Stomach (tissue), 9 donors: Measurements from ENCODE around the gene NSFL1C. TPM values are rescaled to one million over a fixed set of nuclear protein-coding genes. Genes with fewer than 3 reads are reported as not detected.
A peak's percentile ranks its signal among the peaks of the same experiment; 100 is the strongest.

Source experiments
- DNase-seq, 2 donors: peaks; one replicate each; pipeline versions ENCODE4 v3.0.0 to v3.0.0-alpha.2; 2013 to 2019
- H3K27ac ChIP-seq, 5 donors: fragments of 200-600 bp in 4 of 5; sonication (generic) in 4 of 5; one replicate each; pipeline ENCODE4 v1.5.1; 2013 to 2019; ENCODE audit warnings: mild to moderate bottlenecking in 1 of 5, moderate library complexity in 1 of 5
- H3K27me3 ChIP-seq, 3 donors: fragments of 200-600 bp; sonication (generic); one replicate each; pipeline ENCODE4 v1.5.1; 2017 to 2019; ENCODE audit warnings: mixed run types in 1 of 3
- H3K36me3 ChIP-seq, 4 donors: fragments of 200-600 bp; sonication (generic); 1 replicate in 3 of 4; 2 replicates in 1 of 4; pipeline ENCODE4 v1.5.1; 2016 to 2019
- H3K4me1 ChIP-seq, 4 donors: fragments of 200-600 bp; sonication (generic); one replicate each; pipeline ENCODE4 v1.5.1; 2016 to 2019
- H3K4me3 ChIP-seq, 4 donors: fragments of 200-600 bp; sonication (generic) in 3 of 4; one replicate each; pipeline ENCODE4 v1.5.1; 2016 to 2019; ENCODE audit warnings: mild to moderate bottlenecking in 1 of 4
- H3K9me3 ChIP-seq, 4 donors: fragments of 200-600 bp; sonication (generic); one replicate each; pipeline ENCODE4 v1.5.1; 2016 to 2019
- CTCF ChIP-seq, 7 experiments: fragments of 450-650 bp in 4 of 7; fragments of 200-600 bp in 3 of 7; sonication (generic) in 3 of 7; IDR thresholded peaks; one replicate each; pipeline ENCODE4 v1.5.1; 2016 to 2019; ENCODE audit warnings: antibody characterized with exemption in 7 of 7, control low read depth in 2 of 7, mild to moderate bottlenecking in 1 of 7
- EP300 ChIP-seq: sonication (generic); formaldehyde crosslinking; IDR thresholded peaks from one replicate; pipeline ENCODE4 v1.6.1; 2017; ENCODE audit warnings: antibody characterized with exemption
- POLR2A ChIP-seq, 4 donors: fragments of 450-650 bp; IDR thresholded peaks; one replicate each; pipeline ENCODE4 v1.6.1; 2016; ENCODE audit warnings: antibody characterized with exemption in 4 of 4, control low read depth in 2 of 4, mild to moderate bottlenecking in 1 of 4, moderate library complexity in 1 of 4
- POLR2AphosphoS5 ChIP-seq, 3 donors: sonication (generic); formaldehyde crosslinking; IDR thresholded peaks; one replicate each; pipeline ENCODE4 v1.6.1; 2016; ENCODE audit warnings: antibody characterized with exemption in 3 of 3
- WGBS, 5 donors: extraction: QIAGEN DNeasy Blood & Tissue Kit in 3 of 5; methylation state at CpG; one replicate each; pipeline versions ENCODE4 v1.1.5 to v1.1.7; 2013 to 2018; 5-methylcytosine and 5-hydroxymethylcytosine counted together
- intact Hi-C: fragments of 100-400 bp; cut with DNase I; formaldehyde crosslinking; loops from one replicate; pipeline ENCODE4 v1.15.1; 2023; ENCODE audit warnings: low total_unique reads
- polyA plus RNA-seq, 3 donors: library from polyadenylated mRNA; stranded (reverse); fragments of 200-250 nt; gene quantifications; one replicate each; pipeline ENCODE4 v1.2.3, GENCODE V29; 2013
- total RNA-seq, 5 donors: library from RNA; depleted of rRNA; stranded (reverse); fragments of >200 nt; gene quantifications; one replicate each; pipeline versions ENCODE4 v1.1.0 to v1.2.3, GENCODE V29; 2014 to 2016
- donor health status: healthy with polysubstance abuse.
- donor health status: Bipolar disorder and iron deficiency.
- donor health status: healthy.

Gene NSFL1C
- total and polyA plus RNA-seq, 8 donors = 13.4 to 83.4 (median 42.1) TPM

DNA sequence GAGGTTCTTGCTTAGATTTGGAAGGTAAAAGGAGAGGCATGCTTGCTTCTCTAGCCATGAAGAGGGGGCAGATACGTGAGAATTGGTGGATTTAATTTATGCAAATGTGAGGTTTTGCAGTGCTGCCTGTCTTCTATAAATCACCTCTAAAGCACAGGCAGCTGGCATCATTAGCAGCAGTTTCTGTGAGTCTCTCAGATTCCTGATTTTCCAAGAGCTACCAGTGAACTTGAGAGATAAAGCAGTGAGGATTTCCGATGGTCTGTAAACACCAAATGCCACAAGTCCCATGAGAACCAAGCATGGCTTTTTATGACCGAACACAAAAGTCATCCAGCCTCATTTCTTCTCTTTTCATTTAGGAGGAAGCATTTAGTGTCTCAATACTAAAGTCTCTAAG lies 27.8 kb upstream of the NSFL1C start:
- no peaks in the 10 kb centered on the region for H3K36me3 ChIP-seq
- no peak overlapping the region for H3K4me3 ChIP-seq
- H3K9me3 ChIP-seq = no peaks in the 10 kb centered on the region
- H3K4me1 ChIP-seq = peaks cover 0 to 8% (median 0%) of the 10 kb centered on the region in 4 donors
- TF ChIP-seq CTCF (IDR thresholded peaks at IDR 0.05) (no peak), POLR2A (IDR thresholded peaks at IDR 0.05) (no peak), POLR2AphosphoS5 (IDR thresholded peaks at IDR 0.05) (no peak)
- DNase-seq = no peak
- no peak overlapping the region for H3K27ac ChIP-seq
- intact Hi-C loops = no loop called here
- 22 to 41% (median 38%) methylated on average over 3 of the region's 3 CpGs for WGBS, 5 donors
- H3K27me3 ChIP-seq = peaks cover 0 to 9% (median 0%) of the 10 kb centered on the region in 3 donors

GRCh38 chr20:1493536-1493935 lies 26.9 kb upstream of the NSFL1C start:
- H3K9me3 ChIP-seq = no peaks in the 10 kb centered on the region
- TF ChIP-seq POLR2AphosphoS5 (IDR thresholded peaks at IDR 0.05) (no peak), POLR2A (IDR thresholded peaks at IDR 0.05) (no peak), EP300 (no peak), CTCF (IDR thresholded peaks at IDR 0.05) (no peak)
- 71 to 88% (median 78%) methylated on average over 1 of the region's 1 CpG for WGBS, 5 donors
- DNase-seq = no peak
- H3K4me1 ChIP-seq = peaks cover 0 to 8% (median 0%) of the 10 kb centered on the region in 4 donors
- H3K36me3 ChIP-seq = no peaks in the 10 kb centered on the region
- intact Hi-C loops = no loop called here
- peaks cover 0 to 5% (median 0%) of the 10 kb centered on the region in 3 donors for H3K27me3 ChIP-seq
- H3K4me3 ChIP-seq = no peak overlapping the region
- H3K27ac ChIP-seq = no peak overlapping the region

- WGBS, 5 donors = 46 to 53% (median 51%) methylated on average over 2 of the region's 2 CpGs
- intact Hi-C loops = no loop called here
- Histone ChIP-seq H3K27ac (peak overlapping the region in 3 of 5 donors; percentile 9 to 80 (median 77)), H3K4me1 (peaks cover 0 to 8% (median 0%) of the 10 kb centered on the region in 4 donors), H3K36me3 (no peaks in the 10 kb centered on the region), H3K9me3 (no peaks in the 10 kb centered on the region), H3K27me3 (peaks cover 0 to 5% (median 0%) of the 10 kb centered on the region in 3 donors), H3K4me3 (no peak overlapping the region)
- TF ChIP-seq POLR2A (IDR thresholded peaks at IDR 0.05) (no peak), POLR2AphosphoS5 (IDR thresholded peaks at IDR 0.05) (no peak), CTCF (IDR thresholded peaks at IDR 0.05) (no peak), EP300 (no peak)
- no peak for DNase-seq
Measured at GRCh38 chr20:1491860-1492642, 25.4 kb upstream of the NSFL1C start.

- peak within 1 kb of the TSS in 4 of 5 donors; percentile 25 to 80 (median 70) for H3K27ac ChIP-seq
- no peak for TF ChIP-seq POLR2A (IDR thresholded peaks at IDR 0.05)
- TF ChIP-seq CTCF (IDR thresholded peaks at IDR 0.05) = no peak
- TF ChIP-seq EP300 = no peak
- TF ChIP-seq POLR2AphosphoS5 (IDR thresholded peaks at IDR 0.05) = peak in 1 of 3 donors; percentile 10
- no peaks in the 10 kb centered on the region for H3K36me3 ChIP-seq
- intact Hi-C loops = no loop called here
- peak within 1 kb of the TSS in 3 of 4 donors; percentile 9 to 27 (median 12) for H3K4me3 ChIP-seq
- DNase-seq = peak in 1 of 2 donors; percentile 41
- H3K4me1 ChIP-seq = peaks cover 0 to 8% (median 0%) of the 10 kb centered on the region in 4 donors
- WGBS, 5 donors = 50 to 68% (median 64%) methylated on average over 11 of the region's 11 CpGs
- H3K9me3 ChIP-seq = no peaks in the 10 kb centered on the region
- H3K27me3 ChIP-seq = peaks cover 0 to 5% (median 0%) of the 10 kb centered on the region in 3 donors
Measured at GRCh38 chr20:1491281-1491840, 24.7 kb upstream of the NSFL1C start, which contains the start of gene SIRPB2. SIRPB2 (minus strand) TSS chr20:1491420; CDS start chr20:1491359, 61 bp downstream.
